GM12875 (cell line): ENCODE measurements around the gene SGK1.

Experiments used
- H3K4me3 ChIP-seq: one replicate; pipeline ENCODE4 v1.5.1; 2011; ENCODE audit warnings: low read depth, low read length, control low read depth
- CTCF ChIP-seq: IDR thresholded peaks from 2 replicates; pipeline ENCODE4 v1.5.1; 2011; ENCODE audit warnings: low read depth, mild to moderate bottlenecking, control low read depth, inconsistent platforms, low read length, moderate library complexity, borderline replicate concordance; ENCODE audit not compliant: insufficient read depth

The SGK1 gene

GRCh38 chr6:134233180-134233955 is 84.5 kb downstream of the SGK1 start:
- TF ChIP-seq CTCF, result no peak

GRCh38 chr6:134230940-134231339 is 87.0 kb downstream of the SGK1 start:
- no peak for TF ChIP-seq CTCF
- no peak overlapping the region for H3K4me3 ChIP-seq

More at GRCh38 chr6:134233180-134233955, 84.5 kb downstream of the SGK1 start:
- no peak overlapping the region for H3K4me3 ChIP-seq

- TF ChIP-seq CTCF, result no peak
- no peak overlapping the region for H3K4me3 ChIP-seq
Observed at GRCh38 chr6:134230087-134230700, 87.7 kb downstream of the SGK1 start.

GRCh38 chr6:134229520-134229919 is 88.4 kb downstream of the SGK1 start:
- no peak overlapping the region for H3K4me3 ChIP-seq
- TF ChIP-seq CTCF, result no peak

DNA sequence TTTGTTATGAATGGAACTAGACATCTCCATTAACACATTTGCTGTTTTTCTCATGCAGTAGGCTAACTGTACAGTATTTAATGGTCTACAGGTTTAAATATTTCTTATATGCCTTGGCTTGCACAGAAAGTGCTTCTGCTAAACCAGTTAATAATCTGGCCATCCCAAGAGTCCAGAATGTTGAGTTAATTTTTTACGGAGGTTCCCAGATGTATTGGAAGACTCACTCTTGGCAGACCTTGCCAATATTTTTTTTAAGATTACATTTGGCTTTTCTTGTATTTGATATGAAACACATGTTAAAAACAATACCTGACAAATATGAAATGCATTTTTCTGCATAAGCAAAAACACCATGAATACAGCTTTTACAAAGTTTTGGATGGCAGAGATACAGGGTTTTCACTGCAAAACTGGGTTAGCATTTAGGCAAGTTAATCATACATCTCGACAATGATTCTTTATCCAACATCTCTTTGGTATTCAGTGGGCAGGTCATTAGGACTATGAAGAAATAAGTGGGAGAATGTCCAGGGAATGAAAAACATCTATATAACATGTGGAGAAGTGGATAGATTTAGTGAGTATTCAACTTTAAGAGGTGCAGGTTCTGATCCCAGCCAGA is 94.0 kb downstream of the SGK1 start:
- H3K4me3 ChIP-seq, result no peak overlapping the region
- no peak for TF ChIP-seq CTCF

- TF ChIP-seq CTCF, result no peak
- H3K4me3 ChIP-seq, result no peak overlapping the region
Observed at GRCh38 chr6:134221250-134221649, 96.7 kb downstream of the SGK1 start.

- no peak for TF ChIP-seq CTCF
- H3K4me3 ChIP-seq, result no peak overlapping the region
Observed at GRCh38 chr6:134217798-134218140, 100.1 kb downstream of the SGK1 start.
